GM19035 (cell line): ENCODE data around the gene CARS2.
A peak's percentile ranks its signal among the peaks of the same experiment; 100 is the strongest.
"Not testable (repeated sequence)": the region's sequence is repeated elsewhere in the genome, so short reads cannot be mapped to it uniquely, and the experiment has no call there.

Experiments used
- ATAC-seq: cut with Tn5 transposase; IDR thresholded peaks from one replicate; pipeline ENCODE4 v1.9.1; 2021; ENCODE audit not compliant: unreplicated experiment

Gene CARS2

GRCh38 chr13:110705826-110706569 is at the start of gene CARS2:
Gene CARS2 (minus strand): TSS chr13:110706116. CDS start chr13:110706093, 23 bp downstream.
- ATAC-seq = peak; percentile 91

- ATAC-seq = no peak
Observed at GRCh38 chr13:110748271-110748670, 42.4 kb upstream of the CARS2 start.

- no peak for ATAC-seq
Observed at GRCh38 chr13:110746438-110746837, 40.5 kb upstream of the CARS2 start.

- ATAC-seq = no peak
Observed at GRCh38 chr13:110743687-110744086, 37.8 kb upstream of the CARS2 start.

- ATAC-seq = no peak
Observed at GRCh38 chr13:110737555-110737954, 31.6 kb upstream of the CARS2 start.

- no peak for ATAC-seq
Observed at GRCh38 chr13:110734561-110734960, 28.6 kb upstream of the CARS2 start.

- ATAC-seq = no peak
Observed at GRCh38 chr13:110731072-110731471, 25.2 kb upstream of the CARS2 start.

GRCh38 chr13:110726726-110727125 is 20.8 kb upstream of the CARS2 start:
- no peak for ATAC-seq

GRCh38 chr13:110726153-110726552 is 20.2 kb upstream of the CARS2 start:
- ATAC-seq = not testable (repeated sequence)

- no peak for ATAC-seq
Observed at GRCh38 chr13:110723598-110723997, 17.7 kb upstream of the CARS2 start.

- ATAC-seq = no peak
Observed at GRCh38 chr13:110722971-110723370, 17.1 kb upstream of the CARS2 start.

GRCh38 chr13:110719036-110719710 is 13.3 kb upstream of the CARS2 start:
- ATAC-seq = no peak

GRCh38 chr13:110716247-110716515 is 10.3 kb upstream of the CARS2 start:
- no peak for ATAC-seq

- ATAC-seq = peak; percentile 55
Observed at GRCh38 chr13:110715395-110716246, 9.7 kb upstream of the CARS2 start.

- no peak for ATAC-seq
Observed at GRCh38 chr13:110714797-110715394, 9.0 kb upstream of the CARS2 start.

- no peak for ATAC-seq
Observed at GRCh38 chr13:110713981-110714796, 8.3 kb upstream of the CARS2 start.

GRCh38 chr13:110713642-110713952 is 7.7 kb upstream of the CARS2 start, which contains the start of gene ING1:
Gene ING1 (plus strand): TSS chr13:110713700. CDS start chr13:110714150, 450 bp downstream.
- ATAC-seq = no peak

- peak; percentile 46 for ATAC-seq
Observed at GRCh38 chr13:110712849-110713641, 7.1 kb upstream of the CARS2 start.

GRCh38 chr13:110712081-110712848 is 6.3 kb upstream of the CARS2 start:
- ATAC-seq = peak; percentile 28
